Neural progenitor cell (in vitro differentiated cells): ENCODE measurements around the gene KLF8. TPM values are rescaled to one million over a fixed set of nuclear protein-coding genes. Genes with fewer than 3 reads are reported as not detected.

ENCODE experiments used
- DNase-seq: peaks from one replicate; pipeline ENCODE4 v3.0.0-alpha.2; 2016; ENCODE audit warnings: low spot score
- H2AFZ ChIP-seq: fragments of 200-600 bp; sonication (generic); replicated peaks from 2 replicates; pipeline ENCODE4 v1.6.1; 2016; ENCODE audit warnings: antibody characterized with exemption
- H3F3A ChIP-seq: fragments of 200-600 bp; sonication (generic); 2 replicates; pipeline ENCODE4 v1.6.1; 2016; ENCODE audit warnings: antibody characterized with exemption, low read depth
- H3K27ac ChIP-seq: fragments of 200-600 bp; sonication (generic); 2 replicates; pipeline ENCODE4 v1.5.1; 2016; ENCODE audit warnings: mild to moderate bottlenecking
- H3K27me3 ChIP-seq: fragments of 200-600 bp; sonication (generic); 2 replicates; pipeline ENCODE4 v1.6.1; 2016; ENCODE audit warnings: mild to moderate bottlenecking, moderate library complexity
- H3K36me3 ChIP-seq: fragments of 200-600 bp; sonication (generic); 2 replicates; pipeline ENCODE4 v1.5.1; 2016
- H3K4me1 ChIP-seq: fragments of 200-600 bp; sonication (generic); 2 replicates; pipeline ENCODE4 v1.6.1; 2016; ENCODE audit warnings: mixed run types
- H3K4me2 ChIP-seq: fragments of 200-600 bp; sonication (generic); 2 replicates; pipeline ENCODE4 v1.6.1; 2016
- H3K4me3 ChIP-seq: fragments of 200-600 bp; sonication (generic); 2 replicates; pipeline ENCODE4 v1.5.1; 2016
- H3K79me2 ChIP-seq: fragments of 200-600 bp; sonication (generic); 2 replicates; pipeline ENCODE4 v1.6.1; 2016; ENCODE audit warnings: low read depth
- H3K9ac ChIP-seq: fragments of 200-600 bp; sonication (generic); 2 replicates; pipeline ENCODE4 v1.6.1; 2016
- H3K9me3 ChIP-seq: fragments of 200-600 bp; sonication (generic); 2 replicates; pipeline ENCODE4 v1.5.1; 2016; ENCODE audit warnings: low read depth
- H4K20me1 ChIP-seq: fragments of 200-600 bp; sonication (generic); 2 replicates; pipeline ENCODE4 v1.6.1; 2016; ENCODE audit warnings: low read depth
- H3K27ac Mint-ChIP-seq: 3 replicates; pipeline ENCODE4 v1.8.0; 2021; ENCODE audit warnings: mixed read lengths
- H3K27me3 Mint-ChIP-seq: 2 replicates; pipeline ENCODE4 v1.8.0; 2022; ENCODE audit warnings: low read depth, mild to moderate bottlenecking, inconsistent platforms, moderate library complexity, mixed read lengths; ENCODE audit not compliant: insufficient read depth
- H3K36me3 Mint-ChIP-seq: 3 replicates; pipeline ENCODE4 v1.8.0; 2021; ENCODE audit warnings: mixed read lengths
- H3K4me1 Mint-ChIP-seq: 3 replicates; pipeline ENCODE4 v1.8.0; 2021; ENCODE audit warnings: mixed read lengths
- H3K4me3 Mint-ChIP-seq: 3 replicates; pipeline ENCODE4 v1.8.0; 2021; ENCODE audit warnings: mild to moderate bottlenecking, moderate library complexity, mixed read lengths
- H3K9me3 Mint-ChIP-seq: 3 replicates; pipeline ENCODE4 v1.8.0; 2020; ENCODE audit warnings: mixed read lengths
- EZH2 ChIP-seq: fragments of 200-600 bp; sonication (generic); IDR thresholded peaks from 2 replicates; pipeline ENCODE4 v1.6.1; 2017; ENCODE audit warnings: antibody characterized with exemption, mild to moderate bottlenecking, moderate library complexity
- EZH2phosphoT487 ChIP-seq: fragments of 200-600 bp; sonication (generic); IDR thresholded peaks from 2 replicates; pipeline ENCODE4 v1.6.1; 2017; ENCODE audit warnings: antibody characterized with exemption
- total RNA-seq: library from RNA; depleted of rRNA; stranded (reverse); fragments of >200 nt; gene quantifications from 2 replicates; pipeline ENCODE4 v1.2.3, GENCODE V29; 2015; ENCODE audit warnings: low replicate concordance
- TF ChIP-seq, protein P1 (sequence below): fragments of 200-600 bp; sonication (generic); IDR thresholded peaks from 2 replicates; pipeline ENCODE4 v1.5.1; 2017; ENCODE audit warnings: antibody characterized with exemption, mild to moderate bottlenecking

The KLF8 gene
- total RNA-seq, 1 donor from 2014 or later, result 14.8 TPM

DNA sequence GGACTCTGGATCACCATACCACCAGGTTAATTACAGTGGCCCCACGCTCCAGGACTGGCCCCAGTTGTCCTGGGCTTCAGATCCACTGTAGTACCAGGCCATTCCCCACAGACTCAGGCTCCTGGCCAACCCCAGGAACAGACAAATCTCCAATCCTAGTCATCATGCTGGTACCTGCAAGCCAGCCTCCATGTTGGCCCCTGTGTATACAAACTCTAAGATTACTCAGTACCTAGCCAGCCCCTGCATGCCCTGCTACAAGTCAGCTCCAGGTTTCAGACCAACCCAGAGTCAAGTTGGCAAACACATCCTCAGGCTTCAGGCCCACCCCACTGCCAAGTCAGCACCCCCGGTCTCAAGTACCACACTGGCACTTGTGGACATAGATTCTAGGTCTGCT is 85.9 kb downstream of the KLF8 start:
- TF ChIP-seq EZH2 (no peak), EZH2phosphoT487 (no peak)
- TF ChIP-seq, protein P1, sequence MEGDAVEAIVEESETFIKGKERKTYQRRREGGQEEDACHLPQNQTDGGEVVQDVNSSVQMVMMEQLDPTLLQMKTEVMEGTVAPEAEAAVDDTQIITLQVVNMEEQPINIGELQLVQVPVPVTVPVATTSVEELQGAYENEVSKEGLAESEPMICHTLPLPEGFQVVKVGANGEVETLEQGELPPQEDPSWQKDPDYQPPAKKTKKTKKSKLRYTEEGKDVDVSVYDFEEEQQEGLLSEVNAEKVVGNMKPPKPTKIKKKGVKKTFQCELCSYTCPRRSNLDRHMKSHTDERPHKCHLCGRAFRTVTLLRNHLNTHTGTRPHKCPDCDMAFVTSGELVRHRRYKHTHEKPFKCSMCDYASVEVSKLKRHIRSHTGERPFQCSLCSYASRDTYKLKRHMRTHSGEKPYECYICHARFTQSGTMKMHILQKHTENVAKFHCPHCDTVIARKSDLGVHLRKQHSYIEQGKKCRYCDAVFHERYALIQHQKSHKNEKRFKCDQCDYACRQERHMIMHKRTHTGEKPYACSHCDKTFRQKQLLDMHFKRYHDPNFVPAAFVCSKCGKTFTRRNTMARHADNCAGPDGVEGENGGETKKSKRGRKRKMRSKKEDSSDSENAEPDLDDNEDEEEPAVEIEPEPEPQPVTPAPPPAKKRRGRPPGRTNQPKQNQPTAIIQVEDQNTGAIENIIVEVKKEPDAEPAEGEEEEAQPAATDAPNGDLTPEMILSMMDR, result no peak
- no peaks in the 10 kb centered on the region for H3K4me1 Mint-ChIP-seq
- H3K4me1 ChIP-seq, result no peaks in the 10 kb centered on the region
- no peak overlapping the region for H3K27ac ChIP-seq
- DNase-seq, result no peak
- H3K4me3 Mint-ChIP-seq, result no peak overlapping the region
- H3K36me3 Mint-ChIP-seq, result no peaks in the 10 kb centered on the region
- no peaks in the 10 kb centered on the region for H3F3A ChIP-seq
- H3K79me2 ChIP-seq, result no peaks in the 10 kb centered on the region
- no peaks in the 10 kb centered on the region for H3K36me3 ChIP-seq
- no peaks in the 10 kb centered on the region for H3K27me3 ChIP-seq
- H3K4me3 ChIP-seq, result no peak overlapping the region
- no peak overlapping the region for H3K27ac Mint-ChIP-seq
- no peak overlapping the region for H2AFZ ChIP-seq
- no peak overlapping the region for H3K4me2 ChIP-seq
- peaks cover 7% of the 10 kb centered on the region for H3K9me3 ChIP-seq
- H3K9ac ChIP-seq, result no peak overlapping the region
- no peaks in the 10 kb centered on the region for H4K20me1 ChIP-seq
- H3K27me3 Mint-ChIP-seq, result peaks cover 2% of the 10 kb centered on the region
- peaks cover 16% of the 10 kb centered on the region for H3K9me3 Mint-ChIP-seq

DNA sequence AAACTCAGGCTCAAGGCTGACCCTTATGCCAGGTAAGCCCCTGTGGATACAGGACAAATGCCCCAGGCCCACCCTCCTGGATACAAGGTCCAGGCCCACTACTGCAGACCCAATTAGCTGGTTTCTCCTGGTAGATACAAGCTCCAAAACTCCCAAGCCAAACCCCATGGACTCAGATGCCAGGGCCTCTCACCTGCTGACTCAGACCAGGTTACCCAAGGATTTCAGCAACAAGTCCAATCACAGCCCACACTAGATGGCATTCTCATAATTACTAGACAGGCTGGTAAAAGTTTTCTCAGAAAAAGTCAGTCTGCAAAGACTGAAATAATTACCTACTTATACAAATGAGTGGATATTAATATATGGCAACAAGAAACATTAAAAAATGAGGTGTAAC is 87.0 kb downstream of the KLF8 start:
- Histone ChIP-seq H3K9me3 (peaks cover 11% of the 10 kb centered on the region), H3K4me2 (no peak overlapping the region), H3K36me3 (no peaks in the 10 kb centered on the region), H3K27ac (no peak overlapping the region), H3F3A (no peaks in the 10 kb centered on the region), H3K79me2 (no peaks in the 10 kb centered on the region), H3K9ac (no peak overlapping the region), H3K4me1 (no peaks in the 10 kb centered on the region), H3K27me3 (no peaks in the 10 kb centered on the region), H4K20me1 (no peaks in the 10 kb centered on the region), H2AFZ (no peak overlapping the region), H3K4me3 (no peak overlapping the region)
- Mint-ChIP-seq H3K27me3 (peaks cover 2% of the 10 kb centered on the region), H3K27ac (no peak overlapping the region), H3K9me3 (peaks cover 16% of the 10 kb centered on the region), H3K36me3 (no peaks in the 10 kb centered on the region), H3K4me1 (no peaks in the 10 kb centered on the region), H3K4me3 (no peak overlapping the region)
- DNase-seq, result no peak
- TF ChIP-seq EZH2phosphoT487 (no peak), EZH2 (no peak)
- TF ChIP-seq, protein P1, result no peak
